Measurements from ENCODE around the gene STAC3. TPM values are rescaled to one million over a fixed set of nuclear protein-coding genes. Genes with fewer than 3 reads are reported as not detected.

Gene STAC3
- polyA plus RNA-seq, 3 donors: 0.72 to 4.5 (median 1.8) TPM

Other genes with a start within 250 kb of the STAC3 start
- gene ZBTB39, start 244.6 kb downstream of the STAC3 start, polyA plus RNA-seq: 1 to 10 TPM; 1.2 to 2.2 (median 1.7) TPM
- gene TAC3, start 234.7 kb downstream of the STAC3 start, polyA plus RNA-seq: not detected
- 1 to 10 TPM in 1 of 3 donors, under 1 TPM in 2; 0.08 to 1.5 (median 0.11) TPM for gene MYO1A, start 201.1 kb downstream of the STAC3 start, polyA plus RNA-seq
- 1 to 10 TPM; 1.7 to 2.3 (median 1.8) TPM for gene NEMP1, start 172.4 kb downstream of the STAC3 start, polyA plus RNA-seq
- 10 to 100 TPM in 2 of 3 donors, 1 to 10 TPM in 1; 3.9 to 26.9 (median 17.1) TPM for gene NAB2, start 162.1 kb downstream of the STAC3 start, polyA plus RNA-seq
- 100 to 1,000 TPM in 2 of 3 donors, 10 to 100 TPM in 1; 57.2 to 170 (median 120) TPM for gene STAT6, start 139.8 kb downstream of the STAC3 start, polyA plus RNA-seq
- gene LRP1, start 122.7 kb downstream of the STAC3 start, polyA plus RNA-seq: 100 to 1,000 TPM in 2 of 3 donors, 10 to 100 TPM in 1; 28.1 to 414 (median 116) TPM
- not detected for gene LRP1-AS, start 103.6 kb downstream of the STAC3 start, polyA plus RNA-seq
- gene NXPH4, start 34.4 kb downstream of the STAC3 start, polyA plus RNA-seq: 1 to 10 TPM; 2.0 to 4.5 (median 3.4) TPM
- 10 to 100 TPM; 39.3 to 71.7 (median 60.8) TPM for gene SHMT2, start 21.5 kb downstream of the STAC3 start, polyA plus RNA-seq
- 10 to 100 TPM; 11.7 to 24.2 (median 18.1) TPM for gene R3HDM2, start 179.9 kb upstream of the STAC3 start, polyA plus RNA-seq
- under 1 TPM in 1 of 3 donors, not detected in 2; 0.03 TPM for gene INHBC, start 183.6 kb upstream of the STAC3 start, polyA plus RNA-seq
- gene INHBE, start 204.1 kb upstream of the STAC3 start, polyA plus RNA-seq: not detected
- gene GLI1, start 208.6 kb upstream of the STAC3 start, polyA plus RNA-seq: under 1 TPM; 0.11 to 0.25 (median 0.18) TPM
- 10 to 100 TPM in 2 of 3 donors, 1 to 10 TPM in 1; 2.6 to 33.6 (median 28.7) TPM for gene ARHGAP9, start 228.7 kb upstream of the STAC3 start, polyA plus RNA-seq
- gene MARS1, start 236.9 kb upstream of the STAC3 start, polyA plus RNA-seq: 10 to 100 TPM; 31.7 to 67.0 (median 42.7) TPM